Measurements from ENCODE around the gene JAKMIP1. TPM values are rescaled to one million over a fixed set of nuclear protein-coding genes. Genes with fewer than 3 reads are reported as not detected.

JAKMIP1 gene
- total RNA-seq, 3 donors from 2014 or later = 0.66 to 0.88 (median 0.80) TPM

DNA sequence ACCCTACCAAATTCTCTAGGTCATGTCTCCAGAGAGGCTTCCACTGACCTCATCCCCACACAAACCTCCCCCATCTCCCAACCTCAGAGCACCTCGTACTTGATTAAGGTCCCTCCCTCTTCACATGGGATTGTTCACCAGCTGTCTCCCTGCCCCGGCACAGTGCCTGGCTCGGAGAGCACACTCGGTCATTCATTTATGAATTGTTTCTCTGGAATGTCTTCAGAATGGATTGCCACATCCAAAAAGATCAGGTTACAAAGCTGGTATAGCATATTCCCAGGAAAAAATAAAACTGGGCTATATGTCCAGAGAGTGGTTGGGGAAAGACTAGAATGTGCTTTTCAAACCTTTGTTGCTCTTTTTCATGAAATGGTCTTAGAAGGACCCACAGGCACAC is 21.6 kb downstream of the JAKMIP1 start:
- Histone ChIP-seq H3K27me3 (peaks cover 0 to 12% of the 10 kb centered on the region in 2 donors), H3K4me3 (no peak overlapping the region), H3K27ac (no peak overlapping the region), H3K36me3 (no peaks in the 10 kb centered on the region), H3K9me3 (peaks cover 0 to 9% of the 10 kb centered on the region in 2 donors), H3K4me1 (no peaks in the 10 kb centered on the region)
- DNase-seq (ENCODE audit: low spot score in 2 of 2) = no peak
- TF ChIP-seq POLR2A (IDR thresholded peaks at IDR 0.05) (no peak), CTCF (IDR thresholded peaks at IDR 0.05) (no peak), POLR2AphosphoS5 (IDR thresholded peaks at IDR 0.05) (no peak)
- intact Hi-C loops (cut with DNase I; ENCODE audit: low total_unique reads) = no loop called here

GRCh38 chr4:6177587-6178197 is 22.7 kb downstream of the JAKMIP1 start:
- intact Hi-C loops (cut with DNase I; ENCODE audit: low total_unique reads) = no loop called here
- Histone ChIP-seq H3K4me1 (no peaks in the 10 kb centered on the region), H3K36me3 (no peaks in the 10 kb centered on the region)

GRCh38 chr4:6175426-6175825 is 24.9 kb downstream of the JAKMIP1 start:
- Histone ChIP-seq H3K36me3 (no peaks in the 10 kb centered on the region), H3K27ac (no peak overlapping the region), H3K27me3 (peaks cover 0 to 12% of the 10 kb centered on the region in 2 donors), H3K9me3 (peaks cover 0 to 3% of the 10 kb centered on the region in 2 donors), H3K4me1 (no peaks in the 10 kb centered on the region), H3K4me3 (no peak overlapping the region)
- no peak for DNase-seq (ENCODE audit: low spot score in 2 of 2)
- intact Hi-C loops (cut with DNase I; ENCODE audit: low total_unique reads) = no loop called here
- TF ChIP-seq POLR2AphosphoS5 (IDR thresholded peaks at IDR 0.05) (no peak), POLR2A (IDR thresholded peaks at IDR 0.05) (no peak), CTCF (IDR thresholded peaks at IDR 0.05) (no peak)

More at GRCh38 chr4:6177587-6178197, 22.7 kb downstream of the JAKMIP1 start:
- Histone ChIP-seq H3K4me3 (no peak overlapping the region), H3K27ac (no peak overlapping the region), H3K9me3 (peaks cover 0 to 9% of the 10 kb centered on the region in 2 donors), H3K27me3 (peaks cover 0 to 12% of the 10 kb centered on the region in 2 donors)
- DNase-seq (ENCODE audit: low spot score in 2 of 2) = no peak
- no peak for TF ChIP-seq POLR2AphosphoS5 (IDR thresholded peaks at IDR 0.05)
- TF ChIP-seq POLR2A (IDR thresholded peaks at IDR 0.05) = no peak
- TF ChIP-seq CTCF (IDR thresholded peaks at IDR 0.05) = no peak

DNA sequence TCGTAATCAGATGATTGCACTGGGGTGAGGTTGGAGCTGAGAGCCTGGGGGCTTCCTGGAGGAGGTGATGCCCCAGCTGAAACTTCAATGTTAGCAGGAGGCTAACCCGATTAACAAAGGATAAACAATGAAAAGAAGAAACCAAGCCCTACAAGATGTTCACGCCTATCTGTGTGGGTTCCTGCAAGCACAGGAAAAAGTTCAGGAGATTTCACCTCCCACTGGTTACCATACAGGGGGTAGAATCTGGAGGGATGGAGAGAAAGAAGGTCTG is 27.5 kb downstream of the JAKMIP1 start:
- H3K27me3 ChIP-seq = no peaks in the 10 kb centered on the region
- H3K27ac ChIP-seq = no peak overlapping the region
- no peak overlapping the region for H3K4me3 ChIP-seq
- no peaks in the 10 kb centered on the region for H3K36me3 ChIP-seq
- no peak for TF ChIP-seq CTCF (IDR thresholded peaks at IDR 0.05)
- H3K9me3 ChIP-seq = no peaks in the 10 kb centered on the region
- intact Hi-C loops (cut with DNase I; ENCODE audit: low total_unique reads) = no loop called here
- DNase-seq (ENCODE audit: low spot score in 2 of 2) = no peak
- no peaks in the 10 kb centered on the region for H3K4me1 ChIP-seq

DNA sequence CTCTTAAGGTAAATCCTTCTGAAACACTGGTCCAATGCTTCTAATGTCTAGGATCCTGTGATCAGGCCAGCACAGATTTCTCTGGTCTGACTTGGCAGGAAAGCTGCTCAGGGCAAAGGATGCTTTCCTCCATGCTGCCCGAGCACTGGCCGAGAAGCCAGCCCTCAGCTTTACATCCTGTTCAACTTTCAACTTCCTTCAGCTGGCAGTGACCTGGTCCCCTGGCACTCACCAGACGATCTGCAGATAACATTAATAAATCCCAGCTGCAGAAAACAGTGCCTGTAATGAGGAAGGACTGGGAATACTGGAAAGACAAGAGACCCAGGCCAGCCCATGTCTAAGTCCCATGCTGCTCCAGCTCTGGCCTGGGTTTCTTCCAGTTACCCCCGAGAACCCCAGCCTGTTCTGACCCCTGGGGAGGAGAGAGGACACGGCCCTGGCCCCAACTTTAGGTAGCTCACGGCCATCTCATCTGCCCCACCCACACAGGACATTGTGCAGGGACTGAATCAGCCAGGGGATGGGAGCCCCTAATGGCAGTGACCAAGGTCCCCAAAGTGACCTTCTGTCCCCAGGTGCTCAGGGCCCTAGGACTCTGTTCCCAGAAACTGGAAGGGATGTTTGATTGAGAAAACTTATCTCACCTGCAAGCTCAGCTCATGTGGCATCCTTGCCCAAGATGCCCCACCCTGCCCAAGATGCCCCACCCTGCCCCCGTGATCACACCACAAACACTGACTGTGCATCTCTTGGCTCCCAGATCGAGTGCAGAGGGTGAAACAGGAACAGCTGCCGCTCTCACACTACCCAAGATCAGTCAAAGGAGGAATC is 28.0 kb downstream of the JAKMIP1 start:
- no peaks in the 10 kb centered on the region for H3K27me3 ChIP-seq
- DNase-seq (ENCODE audit: low spot score in 2 of 2) = no peak
- peak overlapping the region in 1 of 2 donors; percentile 38 for H3K27ac ChIP-seq
- H3K36me3 ChIP-seq = no peaks in the 10 kb centered on the region
- no peak overlapping the region for H3K4me3 ChIP-seq
- TF ChIP-seq POLR2AphosphoS5 (IDR thresholded peaks at IDR 0.05) = no peak
- TF ChIP-seq CTCF (IDR thresholded peaks at IDR 0.05) = no peak
- no peaks in the 10 kb centered on the region for H3K9me3 ChIP-seq
- H3K4me1 ChIP-seq = no peaks in the 10 kb centered on the region
- intact Hi-C loops (cut with DNase I; ENCODE audit: low total_unique reads) = no loop called here

All from breast epithelium (tissue), 4 donors.